Skeletal muscle cell (primary cell): ENCODE data around the gene ATAD3B.
A peak's percentile ranks its signal among the peaks of the same experiment; 100 is the strongest.
"Not testable (repeated sequence)": the region's sequence is repeated elsewhere in the genome, so short reads cannot be mapped to it uniquely, and the experiment has no call there.

ENCODE experiments used
- DNase-seq: peaks from one replicate; pipeline ENCODE4 v3.0.0-alpha.2; 2010; ENCODE audit warnings: low read depth
- H3K4me3 ChIP-seq: 2 replicates; pipeline ENCODE4 v1.5.1; 2011; ENCODE audit warnings: low read depth, mild to moderate bottlenecking, control low read depth, low read length, moderate library complexity

ATAD3B gene

GRCh38 chr1:1470626-1471388 lies 758 bp upstream of the ATAD3B start:
- H3K4me3 ChIP-seq = peak overlapping the region; percentile 77
- DNase-seq = no peak

- H3K4me3 ChIP-seq = peak overlapping the region; percentile 77
- not testable (repeated sequence) for DNase-seq
Observed at GRCh38 chr1:1472053-1472876, 700 bp downstream of the ATAD3B start.

- H3K4me3 ChIP-seq, DNase-seq: not testable (repeated sequence)
Observed at GRCh38 chr1:1476011-1476410, 4.4 kb downstream of the ATAD3B start.

- no peak overlapping the region for H3K4me3 ChIP-seq
- no peak for DNase-seq
Observed at GRCh38 chr1:1477206-1477605, 5.6 kb downstream of the ATAD3B start.

- H3K4me3 ChIP-seq = no peak overlapping the region
- DNase-seq = no peak
Observed at GRCh38 chr1:1479547-1480487, 8.3 kb downstream of the ATAD3B start.

GRCh38 chr1:1480488-1480867 lies 8.9 kb downstream of the ATAD3B start:
- not testable (repeated sequence) for H3K4me3 ChIP-seq, DNase-seq

GRCh38 chr1:1481811-1482210 lies 10.2 kb downstream of the ATAD3B start:
- H3K4me3 ChIP-seq, DNase-seq: not testable (repeated sequence)

- H3K4me3 ChIP-seq = no peak overlapping the region
- DNase-seq = no peak
Observed at GRCh38 chr1:1482856-1483255, 11.3 kb downstream of the ATAD3B start.

GRCh38 chr1:1483714-1484113 lies 12.1 kb downstream of the ATAD3B start:
- no peak for DNase-seq
- H3K4me3 ChIP-seq = no peak overlapping the region

- not testable (repeated sequence) for H3K4me3 ChIP-seq, DNase-seq
Observed at GRCh38 chr1:1484976-1485750, 13.6 kb downstream of the ATAD3B start.

GRCh38 chr1:1485755-1486317 lies 14.3 kb downstream of the ATAD3B start:
- not testable (repeated sequence) for H3K4me3 ChIP-seq, DNase-seq

GRCh38 chr1:1487701-1488100 lies 16.1 kb downstream of the ATAD3B start:
- no peak for DNase-seq
- H3K4me3 ChIP-seq = no peak overlapping the region

GRCh38 chr1:1489231-1489630 lies 17.7 kb downstream of the ATAD3B start:
- no peak overlapping the region for H3K4me3 ChIP-seq
- DNase-seq = no peak

GRCh38 chr1:1489861-1490260 lies 18.3 kb downstream of the ATAD3B start:
- DNase-seq = no peak

GRCh38 chr1:1490633-1491230 lies 19.2 kb downstream of the ATAD3B start:
- H3K4me3 ChIP-seq = no peak overlapping the region
- no peak for DNase-seq

More at GRCh38 chr1:1489861-1490260, 18.3 kb downstream of the ATAD3B start:
- H3K4me3 ChIP-seq = no peak overlapping the region

GRCh38 chr1:1491601-1492000 lies 20.0 kb downstream of the ATAD3B start:
- no peak for DNase-seq
- H3K4me3 ChIP-seq = no peak overlapping the region

- not testable (repeated sequence) for H3K4me3 ChIP-seq, DNase-seq
Observed at GRCh38 chr1:1494311-1494710, 22.7 kb downstream of the ATAD3B start.

- not testable (repeated sequence) for DNase-seq, H3K4me3 ChIP-seq
Observed at GRCh38 chr1:1495461-1495975, 24.0 kb downstream of the ATAD3B start.
